ENCODE results near the gene KLHL1.

KLHL1 gene

DNA sequence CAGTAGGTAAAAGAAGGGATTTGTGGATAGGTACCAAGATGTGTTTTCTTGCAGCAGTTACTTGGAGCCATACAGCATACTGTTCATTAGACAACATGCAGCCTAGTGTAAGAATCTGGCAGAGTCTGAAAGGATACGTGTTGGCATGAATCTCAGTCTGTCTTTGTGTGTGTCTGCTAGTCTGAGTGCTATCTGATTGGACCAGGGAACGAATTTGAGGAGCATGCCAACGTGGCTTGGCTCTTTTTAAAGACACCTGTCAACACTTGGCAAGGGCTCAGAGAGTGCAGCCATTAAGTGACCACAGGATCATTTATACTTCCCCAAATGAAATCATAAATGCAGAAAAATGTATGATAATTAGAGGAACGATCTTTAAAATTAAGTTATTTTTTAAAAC is 28.2 kb downstream of the KLHL1 start:
- Histone ChIP-seq H3K36me3 (ENCODE audit: insufficient read depth, low read length) (no peaks in the 10 kb centered on the region), H3K9me3 (ENCODE audit: low read length) (no peaks in the 10 kb centered on the region), H3K27me3 (ENCODE audit: insufficient read depth, low read length) (no peaks in the 10 kb centered on the region), H3K4me3 (ENCODE audit: low read length) (no peak overlapping the region), H2AFZ (ENCODE audit: low read depth, low read length) (no peak overlapping the region), H3K4me1 (ENCODE audit: insufficient read depth, low read length) (no peaks in the 10 kb centered on the region)

DNA sequence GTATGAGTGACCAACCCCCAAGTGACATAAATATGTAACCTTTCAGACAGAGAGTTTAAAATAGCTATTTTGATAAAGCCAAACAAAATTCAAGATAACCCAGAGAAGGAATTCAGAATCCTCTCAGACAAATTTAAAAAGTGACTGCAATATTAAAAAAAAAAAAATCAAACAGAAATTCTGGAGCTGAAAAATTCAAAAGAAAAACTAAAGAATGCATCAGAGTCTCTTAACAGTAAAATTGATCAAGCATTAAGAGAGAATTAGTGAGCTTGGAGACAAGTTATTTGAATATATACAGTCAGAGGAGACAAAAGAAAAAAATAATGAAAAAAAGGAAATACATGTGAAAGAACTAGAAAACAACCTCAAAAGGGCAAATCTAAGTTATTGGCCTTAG is 53.7 kb downstream of the KLHL1 start:
- Histone ChIP-seq H3K27me3 (ENCODE audit: insufficient read depth, low read length) (no peaks in the 10 kb centered on the region), H3K36me3 (ENCODE audit: insufficient read depth, low read length) (no peaks in the 10 kb centered on the region), H3K4me1 (ENCODE audit: insufficient read depth, low read length) (no peaks in the 10 kb centered on the region), H3K4me3 (ENCODE audit: low read length) (no peak overlapping the region), H3K9me3 (ENCODE audit: low read length) (no peaks in the 10 kb centered on the region), H2AFZ (ENCODE audit: low read depth, low read length) (no peak overlapping the region)

DNA sequence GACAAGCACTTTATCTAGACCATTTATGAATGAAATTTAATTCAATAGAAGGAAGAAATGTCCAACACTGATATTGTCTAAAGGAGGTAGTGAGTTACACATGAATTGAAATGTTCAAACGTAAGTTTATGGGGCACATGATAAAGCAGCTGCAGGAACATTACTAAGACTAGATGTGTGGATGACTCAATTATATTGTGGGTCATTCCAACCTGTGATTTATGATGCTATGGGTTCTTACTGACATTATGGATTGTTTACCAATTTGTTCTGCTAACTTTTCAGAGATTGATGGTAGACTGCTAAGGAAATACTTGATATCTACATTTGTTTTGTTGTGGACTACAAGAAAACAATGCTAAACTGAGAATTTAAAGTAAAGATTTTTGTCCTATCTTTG is 56.7 kb downstream of the KLHL1 start:
- Histone ChIP-seq H3K4me3 (ENCODE audit: low read length) (no peak overlapping the region), H3K9me3 (ENCODE audit: low read length) (no peaks in the 10 kb centered on the region), H3K36me3 (ENCODE audit: insufficient read depth, low read length) (no peaks in the 10 kb centered on the region), H3K27me3 (ENCODE audit: insufficient read depth, low read length) (no peaks in the 10 kb centered on the region), H2AFZ (ENCODE audit: low read depth, low read length) (no peak overlapping the region), H3K4me1 (ENCODE audit: insufficient read depth, low read length) (no peaks in the 10 kb centered on the region)

- H3K27me3 ChIP-seq (ENCODE audit: insufficient read depth, low read length): no peaks in the 10 kb centered on the region
- no peak overlapping the region for H3K4me3 ChIP-seq (ENCODE audit: low read length)
- H3K9me3 ChIP-seq (ENCODE audit: low read length): no peaks in the 10 kb centered on the region
- no peaks in the 10 kb centered on the region for H3K4me1 ChIP-seq (ENCODE audit: insufficient read depth, low read length)
- H3K36me3 ChIP-seq (ENCODE audit: insufficient read depth, low read length): no peaks in the 10 kb centered on the region
- H2AFZ ChIP-seq (ENCODE audit: low read depth, low read length): no peak overlapping the region
Observed at GRCh38 chr13:70043685-70044084, 64.6 kb downstream of the KLHL1 start.

DNA sequence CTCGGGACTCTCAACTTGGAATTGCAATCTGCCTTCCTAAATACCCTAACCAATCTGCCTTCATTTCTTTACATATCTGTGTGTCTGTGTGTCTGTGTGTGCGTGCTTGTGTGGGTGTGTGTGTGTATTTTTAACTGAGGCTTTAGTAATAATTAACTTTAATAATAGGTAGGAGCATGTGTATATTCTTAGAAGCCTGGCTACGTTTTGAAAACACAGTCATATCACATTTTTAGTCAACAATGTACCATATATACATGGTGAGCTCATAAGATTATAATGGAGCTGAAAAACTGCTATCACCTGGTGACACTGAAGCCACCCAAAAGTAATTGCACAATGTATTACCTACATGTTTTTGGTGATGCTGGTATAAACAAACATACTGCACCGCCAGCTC is 66.1 kb downstream of the KLHL1 start:
- Histone ChIP-seq H3K4me1 (ENCODE audit: insufficient read depth, low read length) (no peaks in the 10 kb centered on the region), H3K4me3 (ENCODE audit: low read length) (no peak overlapping the region), H2AFZ (ENCODE audit: low read depth, low read length) (no peak overlapping the region), H3K36me3 (ENCODE audit: insufficient read depth, low read length) (no peaks in the 10 kb centered on the region), H3K9me3 (ENCODE audit: low read length) (no peaks in the 10 kb centered on the region), H3K27me3 (ENCODE audit: insufficient read depth, low read length) (no peaks in the 10 kb centered on the region)

GRCh38 chr13:70034286-70034685 is 74.0 kb downstream of the KLHL1 start:
- Histone ChIP-seq H3K36me3 (ENCODE audit: insufficient read depth, low read length) (no peaks in the 10 kb centered on the region), H2AFZ (ENCODE audit: low read depth, low read length) (peak overlapping the region; percentile 38), H3K27me3 (ENCODE audit: insufficient read depth, low read length) (no peaks in the 10 kb centered on the region), H3K4me1 (ENCODE audit: insufficient read depth, low read length) (no peaks in the 10 kb centered on the region), H3K9me3 (ENCODE audit: low read length) (no peaks in the 10 kb centered on the region), H3K4me3 (ENCODE audit: low read length) (no peak overlapping the region)

DNA sequence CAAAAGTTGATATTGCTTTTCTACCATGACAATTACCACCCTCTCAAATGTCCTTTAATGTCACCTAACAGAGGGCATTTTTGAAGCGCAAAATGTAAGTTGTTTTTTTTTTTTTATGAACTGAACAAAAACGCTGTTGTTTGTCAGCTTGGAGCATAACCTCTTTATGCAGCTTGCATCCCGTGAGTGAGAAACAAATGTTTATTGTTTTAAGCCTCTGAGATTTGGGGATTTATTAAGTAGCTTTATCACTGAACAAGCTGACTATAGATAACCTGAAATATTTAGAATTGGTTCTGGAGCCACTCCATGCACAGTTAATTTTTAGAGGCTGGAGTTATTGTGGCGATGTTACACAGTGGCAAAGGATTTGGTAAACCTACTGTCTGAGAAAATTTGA is 80.7 kb downstream of the KLHL1 start:
- no peaks in the 10 kb centered on the region for H3K36me3 ChIP-seq (ENCODE audit: insufficient read depth, low read length)
- H3K27me3 ChIP-seq (ENCODE audit: insufficient read depth, low read length): no peaks in the 10 kb centered on the region
- H3K4me3 ChIP-seq (ENCODE audit: low read length): no peak overlapping the region
- no peak overlapping the region for H2AFZ ChIP-seq (ENCODE audit: low read depth, low read length)
- peaks cover 2% of the 10 kb centered on the region for H3K4me1 ChIP-seq (ENCODE audit: insufficient read depth, low read length)
- H3K9me3 ChIP-seq (ENCODE audit: low read length): no peaks in the 10 kb centered on the region

- no peaks in the 10 kb centered on the region for H3K27me3 ChIP-seq (ENCODE audit: insufficient read depth, low read length)
- H3K36me3 ChIP-seq (ENCODE audit: insufficient read depth, low read length): no peaks in the 10 kb centered on the region
- no peak overlapping the region for H2AFZ ChIP-seq (ENCODE audit: low read depth, low read length)
- H3K4me1 ChIP-seq (ENCODE audit: insufficient read depth, low read length): peaks cover 2% of the 10 kb centered on the region
- H3K9me3 ChIP-seq (ENCODE audit: low read length): no peaks in the 10 kb centered on the region
- no peak overlapping the region for H3K4me3 ChIP-seq (ENCODE audit: low read length)
Observed at GRCh38 chr13:70023516-70023915, 84.7 kb downstream of the KLHL1 start.

DNA sequence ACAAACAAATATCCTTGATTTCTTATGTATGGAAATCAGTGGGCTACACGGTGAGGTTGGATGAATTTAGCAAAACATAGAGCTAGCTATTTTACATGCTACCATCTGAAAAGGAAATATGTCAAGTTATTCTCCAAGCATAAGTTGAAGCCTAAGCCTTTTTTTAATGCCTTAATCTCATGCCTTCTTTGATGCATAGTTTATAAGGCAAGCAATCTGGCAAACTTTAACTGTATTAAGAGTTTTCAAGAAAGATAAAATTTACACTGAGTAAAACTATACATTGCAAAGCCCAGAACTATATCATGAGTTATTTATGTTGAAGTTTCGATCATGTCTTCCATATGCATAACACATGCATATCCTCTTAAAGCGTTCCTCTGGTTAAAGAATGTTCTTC is 85.6 kb downstream of the KLHL1 start:
- H3K27me3 ChIP-seq (ENCODE audit: insufficient read depth, low read length): no peaks in the 10 kb centered on the region
- no peak overlapping the region for H2AFZ ChIP-seq (ENCODE audit: low read depth, low read length)
- no peaks in the 10 kb centered on the region for H3K36me3 ChIP-seq (ENCODE audit: insufficient read depth, low read length)

DNA sequence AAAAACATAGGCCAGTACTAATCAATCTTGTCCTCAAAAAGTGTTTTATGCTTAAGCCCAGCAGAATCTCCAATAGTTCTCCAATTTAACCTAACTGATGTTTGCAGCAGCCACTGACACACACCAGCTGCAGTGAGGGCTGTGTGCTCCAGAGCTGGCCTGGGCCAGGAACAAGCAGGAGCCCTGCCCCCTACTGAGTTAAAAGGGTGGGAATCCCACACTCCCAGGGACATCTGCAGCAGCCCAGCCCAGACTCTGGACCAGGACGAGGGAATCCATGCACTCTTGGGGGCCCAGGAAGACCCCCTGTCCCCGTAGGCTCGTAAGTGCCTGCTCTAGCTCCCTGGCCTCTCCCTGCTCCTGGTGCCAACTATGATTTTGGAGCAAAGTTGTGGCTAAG is 92.1 kb downstream of the KLHL1 start:
- H3K4me1 ChIP-seq (ENCODE audit: insufficient read depth, low read length): no peaks in the 10 kb centered on the region

More for the DNA sequence above, 85.6 kb downstream of the KLHL1 start:
- Histone ChIP-seq H3K9me3 (ENCODE audit: low read length) (no peaks in the 10 kb centered on the region), H3K4me1 (ENCODE audit: insufficient read depth, low read length) (peaks cover 2% of the 10 kb centered on the region), H3K4me3 (ENCODE audit: low read length) (no peak overlapping the region)

DNA sequence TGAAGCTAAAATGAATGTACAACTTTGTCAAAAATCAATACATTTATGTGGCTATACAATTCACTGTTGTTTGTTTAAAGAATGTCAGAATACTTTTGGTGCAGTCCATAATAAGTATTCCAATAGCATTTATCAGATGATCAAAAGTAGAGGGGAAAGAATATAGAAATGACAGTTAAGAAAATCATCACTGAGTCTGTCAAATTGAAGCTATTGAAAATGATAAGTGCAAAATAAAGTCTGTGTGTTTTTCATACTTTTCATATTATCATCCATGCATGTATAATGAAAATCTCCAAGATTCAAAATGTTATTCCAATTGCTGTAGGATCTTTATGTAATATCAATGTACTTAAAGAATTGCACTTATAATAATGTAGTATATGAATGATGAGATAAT is 93.9 kb downstream of the KLHL1 start:
- no peaks in the 10 kb centered on the region for H3K27me3 ChIP-seq (ENCODE audit: insufficient read depth, low read length)
- H3K4me3 ChIP-seq (ENCODE audit: low read length): no peak overlapping the region
- H2AFZ ChIP-seq (ENCODE audit: low read depth, low read length): no peak overlapping the region
- no peaks in the 10 kb centered on the region for H3K4me1 ChIP-seq (ENCODE audit: insufficient read depth, low read length)
- no peaks in the 10 kb centered on the region for H3K36me3 ChIP-seq (ENCODE audit: insufficient read depth, low read length)
- no peaks in the 10 kb centered on the region for H3K9me3 ChIP-seq (ENCODE audit: low read length)

More for the DNA sequence above, 92.1 kb downstream of the KLHL1 start:
- no peaks in the 10 kb centered on the region for H3K9me3 ChIP-seq (ENCODE audit: low read length)
- H3K4me3 ChIP-seq (ENCODE audit: low read length): no peak overlapping the region
- no peaks in the 10 kb centered on the region for H3K36me3 ChIP-seq (ENCODE audit: insufficient read depth, low read length)
- H3K27me3 ChIP-seq (ENCODE audit: insufficient read depth, low read length): no peaks in the 10 kb centered on the region
- no peak overlapping the region for H2AFZ ChIP-seq (ENCODE audit: low read depth, low read length)

DNA sequence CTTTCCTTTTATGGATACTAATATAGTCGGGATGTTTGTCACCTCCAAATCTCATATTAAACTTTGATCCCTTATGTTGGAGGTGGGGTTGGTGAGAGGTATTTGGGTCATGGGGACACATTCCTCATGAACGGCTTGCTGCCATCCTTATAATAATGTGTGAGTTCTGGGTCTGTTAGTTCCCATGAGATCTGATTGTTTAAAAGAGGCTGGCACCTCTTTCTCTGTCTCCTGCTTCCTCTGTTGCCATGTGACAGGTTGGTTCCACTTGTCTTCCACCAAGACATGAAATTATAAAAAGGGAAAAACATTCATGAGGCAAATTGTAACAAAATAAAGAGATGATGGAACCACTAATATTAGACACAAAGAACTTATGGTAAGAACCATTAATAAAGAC is 108.4 kb downstream of the KLHL1 start:
- no peaks in the 10 kb centered on the region for H3K27me3 ChIP-seq (ENCODE audit: insufficient read depth, low read length)
- H3K4me3 ChIP-seq (ENCODE audit: low read length): no peak overlapping the region
- no peak overlapping the region for H2AFZ ChIP-seq (ENCODE audit: low read depth, low read length)
- no peaks in the 10 kb centered on the region for H3K4me1 ChIP-seq (ENCODE audit: insufficient read depth, low read length)
- H3K9me3 ChIP-seq (ENCODE audit: low read length): no peaks in the 10 kb centered on the region
- H3K36me3 ChIP-seq (ENCODE audit: insufficient read depth, low read length): no peaks in the 10 kb centered on the region

GRCh38 chr13:69997061-69997460 is 111.2 kb downstream of the KLHL1 start:
- no peaks in the 10 kb centered on the region for H3K4me1 ChIP-seq (ENCODE audit: insufficient read depth, low read length)
- no peak overlapping the region for H2AFZ ChIP-seq (ENCODE audit: low read depth, low read length)
- H3K9me3 ChIP-seq (ENCODE audit: low read length): no peaks in the 10 kb centered on the region
- H3K4me3 ChIP-seq (ENCODE audit: low read length): no peak overlapping the region
- no peaks in the 10 kb centered on the region for H3K27me3 ChIP-seq (ENCODE audit: insufficient read depth, low read length)
- H3K36me3 ChIP-seq (ENCODE audit: insufficient read depth, low read length): no peaks in the 10 kb centered on the region

DNA sequence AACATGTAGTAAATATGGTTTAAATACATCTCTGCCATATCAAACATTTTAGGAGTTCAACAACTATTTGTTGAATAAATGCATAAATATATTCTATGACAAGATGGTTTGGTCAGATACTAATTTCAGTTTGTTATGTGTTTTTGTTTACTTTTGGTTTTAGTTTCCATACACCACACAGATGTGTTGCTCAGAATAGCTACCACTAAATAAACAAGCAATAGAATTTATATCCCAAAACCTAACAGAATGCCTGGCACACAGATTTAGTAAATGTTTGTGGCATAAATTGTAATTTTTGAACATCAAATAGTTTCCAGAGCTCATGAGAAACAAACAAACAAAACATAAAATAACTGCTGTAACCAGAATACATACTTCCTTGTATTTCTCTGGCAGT is 127.5 kb downstream of the KLHL1 start:
- Histone ChIP-seq H2AFZ (ENCODE audit: low read depth, low read length) (no peak overlapping the region), H3K36me3 (ENCODE audit: insufficient read depth, low read length) (no peaks in the 10 kb centered on the region), H3K27me3 (ENCODE audit: insufficient read depth, low read length) (no peaks in the 10 kb centered on the region), H3K4me3 (ENCODE audit: low read length) (no peak overlapping the region), H3K4me1 (ENCODE audit: insufficient read depth, low read length) (no peaks in the 10 kb centered on the region), H3K9me3 (ENCODE audit: low read length) (no peaks in the 10 kb centered on the region)
